H1 (cell line): ENCODE measurements around the gene ABTB1. TPM values are rescaled to one million over a fixed set of nuclear protein-coding genes. Genes with fewer than 3 reads are reported as not detected.

Experiments
- CTCF ChIA-PET: fragments of 300-600 bp; sonication (Branson Sonifier 250); formaldehyde crosslinking; loops from one replicate; lab custom pipeline; 2021; ENCODE audit not compliant: partially characterized antibody; lab: Charles Lee
- POLR2A ChIA-PET: fragments of 300-600 bp; sonication (Branson Sonifier 250); formaldehyde crosslinking; loops from one replicate; lab custom pipeline; 2021; ENCODE audit warnings: inconsistent platforms; ENCODE audit not compliant: partially characterized antibody; lab: Charles Lee
- DNase-seq, 2 experiments: peaks; one replicate each; pipeline versions ENCODE4 v3.0.0 to v3.0.0-alpha.2; 2010 to 2022; ENCODE audit warnings: low spot score in 2 of 2, low read depth in 1 of 2, mixed read lengths in 1 of 2
- FAIRE-seq: peaks from 2 replicates; lab custom pipeline; 2011; peaks lifted over from hg19 to GRCh38; lab: Jason Lieb, UNC
- H2AFZ ChIP-seq: 2 replicates; pipeline ENCODE4 v1.8.1; 2012; ENCODE audit warnings: low read length, inconsistent platforms
- H2AK5ac ChIP-seq: 2 replicates; pipeline ENCODE4 v1.6.1; 2013; ENCODE audit warnings: low read depth, low read length
- H2BK120ac ChIP-seq: replicated peaks from 2 replicates; pipeline ENCODE3; 2013; ENCODE audit warnings: low read depth, low read length, inconsistent platforms
- H2BK12ac ChIP-seq: 2 replicates; pipeline ENCODE4 v1.6.1; 2013; ENCODE audit warnings: low read depth, low read length
- H2BK15ac ChIP-seq: 2 replicates; pipeline ENCODE4 v1.6.1; 2013; ENCODE audit warnings: low read length
- H2BK20ac ChIP-seq: 2 replicates; pipeline ENCODE4 v1.6.1; 2013; ENCODE audit warnings: low read length
- H2BK5ac ChIP-seq: 2 replicates; pipeline ENCODE4 v1.6.1; 2013; ENCODE audit warnings: low read depth, low read length
- H3K14ac ChIP-seq: 2 replicates; pipeline ENCODE4 v1.6.1; 2013; ENCODE audit warnings: inconsistent platforms; ENCODE audit not compliant: insufficient read length
- H3K18ac ChIP-seq: 2 replicates; pipeline ENCODE4 v1.6.1; 2013; ENCODE audit warnings: low read length; ENCODE audit errors: extremely low read depth
- H3K23ac ChIP-seq: 2 replicates; pipeline ENCODE4 v1.6.1; 2013; ENCODE audit warnings: inconsistent platforms; ENCODE audit not compliant: insufficient read length
- H3K23me2 ChIP-seq: 2 replicates; pipeline ENCODE4 v1.6.1; 2013; ENCODE audit warnings: low read depth, low read length
- H3K27ac ChIP-seq: 2 replicates; pipeline ENCODE4 v1.6.1; 2011; ENCODE audit warnings: low read depth, low read length, inconsistent platforms
- H3K27me3 ChIP-seq, 4 experiments: replicated peaks in 1 of 4; 1 replicate in 1 of 4; 2 replicates in 3 of 4; pipeline versions ENCODE4 v1.6.1 to v1.8.1; 2011 to 2013; ENCODE audit warnings: low read length in 3 of 4, mild to moderate bottlenecking in 3 of 4, inconsistent platforms in 2 of 4, mixed read lengths in 2 of 4, moderate library complexity in 1 of 4; ENCODE audit not compliant: control insufficient read depth in 3 of 4, insufficient read depth in 3 of 4; ENCODE audit errors: extremely low read depth in 1 of 4
- H3K36me3 ChIP-seq, 4 experiments: 2 replicates each; pipeline versions ENCODE4 v1.6.1 to v1.8.1; 2011 to 2013; ENCODE audit warnings: mild to moderate bottlenecking in 4 of 4, low read length in 3 of 4, moderate library complexity in 2 of 4, control low read depth in 1 of 4, inconsistent platforms in 1 of 4; ENCODE audit not compliant: insufficient read depth in 4 of 4, control insufficient read depth in 2 of 4
- H3K4ac ChIP-seq: replicated peaks from 2 replicates; pipeline ENCODE3; 2013; ENCODE audit warnings: low read length, low read depth, mixed read lengths, inconsistent platforms; ENCODE audit not compliant: insufficient read length
- H3K4me1 ChIP-seq, 4 experiments: replicated peaks in 1 of 4; 1 replicate in 1 of 4; 2 replicates in 3 of 4; pipeline versions ENCODE4 v1.6.1 to v1.8.1; 2011 to 2013; ENCODE audit warnings: low read length in 3 of 4, inconsistent platforms in 2 of 4, mixed read lengths in 1 of 4; ENCODE audit not compliant: insufficient read depth in 4 of 4, control insufficient read depth in 3 of 4
- H3K4me2 ChIP-seq, 2 experiments: 2 replicates each; pipeline versions ENCODE4 v1.6.1 to v1.8.1; 2011 to 2013; ENCODE audit warnings: low read depth in 2 of 2, low read length in 2 of 2, control low read depth in 1 of 2, inconsistent platforms in 1 of 2, mild to moderate bottlenecking in 1 of 2; ENCODE audit not compliant: insufficient read depth in 1 of 2
- H3K4me3 ChIP-seq, 4 experiments: fragments of 200-600, 300-600 bp in 1 of 4; sonication (generic), shearing (Covaris generic), sonication (Bioruptor Twin) in 1 of 4; 2 replicates each; pipeline versions ENCODE4 v1.5.1 to v1.8.1; 2011 to 2016; ENCODE audit warnings: low read length in 4 of 4, low read depth in 3 of 4, control low read depth in 2 of 4, inconsistent platforms in 2 of 4, mild to moderate bottlenecking in 2 of 4, mixed read lengths in 1 of 4, moderate library complexity in 1 of 4; ENCODE audit not compliant: insufficient read depth in 2 of 4; ENCODE audit errors: extremely low read depth in 1 of 4
- H3K56ac ChIP-seq: replicated peaks from 2 replicates; pipeline ENCODE3; 2013; ENCODE audit warnings: low read depth, mild to moderate bottlenecking, mixed read lengths, low read length, inconsistent platforms; ENCODE audit not compliant: insufficient read length
- H3K79me1 ChIP-seq: 2 replicates; pipeline ENCODE4 v1.6.1; 2013; ENCODE audit warnings: low read depth, low read length, control low read depth
- H3K79me2 ChIP-seq, 2 experiments: 2 replicates each; pipeline versions ENCODE4 v1.6.1 to v1.8.1; 2012 to 2013; ENCODE audit warnings: low read length in 2 of 2, mild to moderate bottlenecking in 2 of 2, inconsistent platforms in 1 of 2; ENCODE audit not compliant: insufficient read depth in 2 of 2, control insufficient read depth in 1 of 2
- H3K9ac ChIP-seq, 4 experiments: replicated peaks in 1 of 4; 1 replicate in 1 of 4; 2 replicates in 3 of 4; pipeline versions ENCODE4 v1.6.1 to v1.8.1; 2011 to 2013; ENCODE audit warnings: low read depth in 3 of 4, low read length in 3 of 4, control low read depth in 2 of 4, mild to moderate bottlenecking in 2 of 4, moderate library complexity in 2 of 4, inconsistent platforms in 1 of 4; ENCODE audit errors: extremely low read depth in 1 of 4
- H3K9me3 ChIP-seq, 2 experiments: 2 replicates each; pipeline versions ENCODE4 v1.6.1 to v1.8.1; 2012 to 2013; ENCODE audit warnings: mild to moderate bottlenecking in 2 of 2, moderate library complexity in 2 of 2, control low read depth in 1 of 2, inconsistent platforms in 1 of 2, low read depth in 1 of 2, low read length in 1 of 2, mixed read lengths in 1 of 2; ENCODE audit not compliant: insufficient read depth in 2 of 2
- H4K20me1 ChIP-seq, 2 experiments: replicated peaks in 1 of 2; 2 replicates each; pipeline versions ENCODE3 to v1.8.1; 2011 to 2013; ENCODE audit warnings: inconsistent platforms in 2 of 2, low read length in 2 of 2, mild to moderate bottlenecking in 1 of 2; ENCODE audit not compliant: insufficient read depth in 2 of 2, control insufficient read depth in 1 of 2
- H4K5ac ChIP-seq: 2 replicates; pipeline ENCODE4 v1.6.1; 2013; ENCODE audit warnings: low read length, low read depth, mixed read lengths, inconsistent platforms; ENCODE audit not compliant: insufficient read length
- H4K8ac ChIP-seq: 2 replicates; pipeline ENCODE4 v1.8.0; 2013; ENCODE audit warnings: mild to moderate bottlenecking, moderate library complexity, low read length, inconsistent platforms; ENCODE audit not compliant: insufficient read depth; ENCODE audit errors: extremely low read depth
- H4K91ac ChIP-seq: replicated peaks from 2 replicates; pipeline ENCODE3; 2013; ENCODE audit warnings: low read length, mixed read lengths, inconsistent platforms; ENCODE audit not compliant: insufficient read length
- CBX8 ChIP-seq: fragments of 300-800, 300-1000 bp; sonication (generic); IDR thresholded peaks from 2 replicates; pipeline ENCODE4 v1.7.1; 2016; ENCODE audit warnings: low read depth, low read length, borderline replicate concordance
- CREB1 ChIP-seq: IDR thresholded peaks from 2 replicates; pipeline ENCODE4 v1.6.1; 2012; ENCODE audit warnings: inconsistent platforms
- FOSL1 ChIP-seq: IDR thresholded peaks from 2 replicates; pipeline ENCODE4 v1.6.1; 2011; ENCODE audit warnings: mild to moderate bottlenecking, low read depth, low read length, moderate library complexity; ENCODE audit not compliant: insufficient read depth
- GABPA ChIP-seq: IDR thresholded peaks from 2 replicates; pipeline ENCODE4 v1.6.1; 2011; ENCODE audit warnings: mild to moderate bottlenecking, low read length, moderate library complexity, borderline replicate concordance; ENCODE audit not compliant: insufficient read depth
- KDM1A ChIP-seq: fragments of 200-600, 300-600 bp; sonication (generic); IDR thresholded peaks from 2 replicates; pipeline ENCODE4 v1.7.1; 2016; ENCODE audit warnings: mild to moderate bottlenecking, low read length, borderline replicate concordance
- MAX ChIP-seq: IDR thresholded peaks from 2 replicates; pipeline ENCODE4 v1.6.1; 2012; ENCODE audit warnings: inconsistent platforms
- RBBP5 ChIP-seq: IDR thresholded peaks from 2 replicates; pipeline ENCODE4 v1.7.1; 2012; ENCODE audit warnings: low read depth, mild to moderate bottlenecking, inconsistent platforms, low read length, moderate library complexity, borderline replicate concordance
- TAF7 ChIP-seq: optimal IDR thresholded peaks from 2 replicates; pipeline ENCODE3; 2011; ENCODE audit warnings: low read depth, mild to moderate bottlenecking, inconsistent platforms, low read length, moderate library complexity, borderline replicate concordance
- TCF12 ChIP-seq: IDR thresholded peaks from 2 replicates; pipeline ENCODE4 v1.6.1; 2011; ENCODE audit warnings: low read depth, mild to moderate bottlenecking, low read length
- WGBS, 2 experiments: shearing (Covaris generic) in 1 of 2; methylation state at CpG; one replicate each; pipeline versions ENCODE4 v1.1.6 to v1.1.7; 2013 to 2015; ENCODE audit warnings: low lambda C conversion rate in 2 of 2, mixed read lengths in 2 of 2, inconsistent platforms in 1 of 2, low coverage in 1 of 2, missing lambda C conversion rate in 1 of 2; ENCODE audit not compliant: insufficient replicate concordance in 2 of 2, insufficient coverage in 1 of 2, insufficient read length in 1 of 2; ENCODE audit errors: extremely low coverage in 1 of 2, missing lambda C conversion rate in 1 of 2; 5-methylcytosine and 5-hydroxymethylcytosine counted together
- polyA plus RNA-seq, 7 experiments: library from polyadenylated mRNA; depleted of rRNA in 3 of 7; stranded (reverse) in 5 of 7; unstranded in 2 of 7; fragments of >200 nt in 5 of 7; fragments of 200-250 nt in 2 of 7; gene quantifications; 1 replicate in 5 of 7; 2 replicates in 1 of 7; 4 replicates in 1 of 7; pipeline versions ENCODE4 v1.2.1 to v1.2.3, GENCODE V29; 2011 to 2013; ENCODE audit warnings: missing spikeins in 2 of 7, mixed read lengths in 2 of 7
- total RNA-seq: library from RNA; stranded (reverse); fragmentation: NEBNext Ultra II Directional; extraction: Animal tissue kit (Norgen Biotek cat#: 25700); gene quantifications from 2 replicates; pipeline ENCODE4 v1.2.1, GENCODE V29; 2021

Gene ABTB1
- total and polyA plus RNA-seq, 2 of the 8 experiments (the other 6 are each of a cell fraction or from before 2014, with no cell fraction given): 7.1 to 9.4 TPM

GRCh38 chr3:127709320-127710060, 36.7 kb downstream of the ABTB1 start:
- Histone ChIP-seq H3K4me3 (no peak overlapping the region), H3K4me1 (peaks cover 0 to 11% (median 2%) of the 10 kb centered on the region in 4 experiments; a peak in 3 of 7 replicates), H4K8ac (no peak overlapping the region), H2BK5ac (no peak overlapping the region), H3K23me2 (no peaks in the 10 kb centered on the region), H3K18ac (no peak overlapping the region), H3K4me2 (no peak overlapping the region; a peak in 1 of 4 replicates), H3K14ac (no peak overlapping the region), H4K91ac (no peak overlapping the region), H4K5ac (no peak overlapping the region), H3K36me3 (no peaks in the 10 kb centered on the region), H3K23ac (no peak overlapping the region), H4K20me1 (no peaks in the 10 kb centered on the region), H2BK15ac (no peak overlapping the region), H2AFZ (no peak overlapping the region), H3K79me2 (no peaks in the 10 kb centered on the region), H2AK5ac (no peak overlapping the region), H2BK20ac (no peak overlapping the region), H3K56ac (no peak overlapping the region), H2BK12ac (no peak overlapping the region), H3K4ac (no peak overlapping the region), H3K9me3 (no peaks in the 10 kb centered on the region), H3K27ac (no peak overlapping the region), H3K9ac (no peak overlapping the region; a peak in 2 of 7 replicates), H2BK120ac (no peak overlapping the region), H3K79me1 (no peaks in the 10 kb centered on the region), H3K27me3 (no peaks in the 10 kb centered on the region)
- POLR2A ChIA-PET: no interaction called here
- no peak for TF ChIP-seq TCF12
- no peak for TF ChIP-seq FOSL1
- TF ChIP-seq GABPA: no peak
- no peak for TF ChIP-seq CBX8
- TF ChIP-seq KDM1A: no peak
- no peak for TF ChIP-seq RBBP5
- TF ChIP-seq TAF7: no peak
- TF ChIP-seq MAX: no peak
- no peak for TF ChIP-seq CREB1
- CTCF ChIA-PET: interaction anchor here (0.6 to 6.8 kb wide), 6 partner anchors 9 to 261 kb away, joined by 3 to 43 read pairs (median 4); no protein-coding TSS in a partner anchor
- FAIRE-seq (no peak), DNase-seq (no peak)
- WGBS, 2 experiments: 88% methylated on average over 3 of the region's 3 CpGs; no CpG with 5 or more reads in 1 of the 2 experiments
